HG03442 (cell line): ENCODE measurements around the gene DYNC1H1.
A peak's percentile ranks its signal among the peaks of the same experiment; 100 is the strongest.
"Not testable (repeated sequence)": the region's sequence is repeated elsewhere in the genome, so short reads cannot be mapped to it uniquely, and the experiment has no call there.

Experiments
- ATAC-seq: cut with Tn5 transposase; IDR thresholded peaks from one replicate; pipeline ENCODE4 v1.9.1; 2021; ENCODE audit warnings: mild to moderate bottlenecking, moderate library complexity; ENCODE audit not compliant: unreplicated experiment

The DYNC1H1 gene

GRCh38 chr14:101962503-101962874 is 1.9 kb upstream of the DYNC1H1 start:
- ATAC-seq, result no peak

- no peak for ATAC-seq
Measured at GRCh38 chr14:101963052-101963451, 1.3 kb upstream of the DYNC1H1 start.

GRCh38 chr14:101963656-101964296 is 597 bp upstream of the DYNC1H1 start:
- no peak for ATAC-seq

GRCh38 chr14:101965181-101965544 is 790 bp downstream of the DYNC1H1 start:
- ATAC-seq, result peak; percentile 28

- ATAC-seq, result no peak
Measured at GRCh38 chr14:101965770-101966722, 1.7 kb downstream of the DYNC1H1 start.

GRCh38 chr14:101966742-101967141 is 2.4 kb downstream of the DYNC1H1 start:
- no peak for ATAC-seq

- ATAC-seq, result no peak
Measured at GRCh38 chr14:101968186-101968585, 3.8 kb downstream of the DYNC1H1 start.

GRCh38 chr14:101969481-101969880 is 5.1 kb downstream of the DYNC1H1 start:
- no peak for ATAC-seq

GRCh38 chr14:101970830-101971400 is 6.5 kb downstream of the DYNC1H1 start:
- ATAC-seq, result no peak

- ATAC-seq, result not testable (repeated sequence)
Measured at GRCh38 chr14:101971458-101971857, 7.1 kb downstream of the DYNC1H1 start.

- no peak for ATAC-seq
Measured at GRCh38 chr14:101972126-101972866, 7.9 kb downstream of the DYNC1H1 start.

- ATAC-seq, result no peak
Measured at GRCh38 chr14:101973356-101973755, 9.0 kb downstream of the DYNC1H1 start.

GRCh38 chr14:101975231-101975630 is 10.9 kb downstream of the DYNC1H1 start:
- ATAC-seq, result no peak

GRCh38 chr14:101977311-101978071 is 13.1 kb downstream of the DYNC1H1 start:
- ATAC-seq, result no peak

GRCh38 chr14:101979666-101980065 is 15.3 kb downstream of the DYNC1H1 start:
- ATAC-seq, result no peak

GRCh38 chr14:101980251-101980650 is 15.9 kb downstream of the DYNC1H1 start:
- no peak for ATAC-seq

- ATAC-seq, result peak; percentile 90
Measured at GRCh38 chr14:101980700-101981099, 16.3 kb downstream of the DYNC1H1 start.

- no peak for ATAC-seq
Measured at GRCh38 chr14:101982621-101983020, 18.2 kb downstream of the DYNC1H1 start.

GRCh38 chr14:101984831-101985230 is 20.5 kb downstream of the DYNC1H1 start:
- not testable (repeated sequence) for ATAC-seq

GRCh38 chr14:101985957-101986356 is 21.6 kb downstream of the DYNC1H1 start:
- ATAC-seq, result no peak
